C4-2B (cell line): ENCODE measurements around the gene TLE2.

Experiments
- CTCF ChIP-seq: fragments of 450-650 bp; conservative IDR thresholded peaks from 2 replicates; pipeline ENCODE4 v1.5.1; 2017; ENCODE audit warnings: mild to moderate bottlenecking
- ZFX ChIP-seq: fragments of 450-650 bp; IDR thresholded peaks from 2 replicates; pipeline ENCODE4 v1.6.1; 2017

DNA sequence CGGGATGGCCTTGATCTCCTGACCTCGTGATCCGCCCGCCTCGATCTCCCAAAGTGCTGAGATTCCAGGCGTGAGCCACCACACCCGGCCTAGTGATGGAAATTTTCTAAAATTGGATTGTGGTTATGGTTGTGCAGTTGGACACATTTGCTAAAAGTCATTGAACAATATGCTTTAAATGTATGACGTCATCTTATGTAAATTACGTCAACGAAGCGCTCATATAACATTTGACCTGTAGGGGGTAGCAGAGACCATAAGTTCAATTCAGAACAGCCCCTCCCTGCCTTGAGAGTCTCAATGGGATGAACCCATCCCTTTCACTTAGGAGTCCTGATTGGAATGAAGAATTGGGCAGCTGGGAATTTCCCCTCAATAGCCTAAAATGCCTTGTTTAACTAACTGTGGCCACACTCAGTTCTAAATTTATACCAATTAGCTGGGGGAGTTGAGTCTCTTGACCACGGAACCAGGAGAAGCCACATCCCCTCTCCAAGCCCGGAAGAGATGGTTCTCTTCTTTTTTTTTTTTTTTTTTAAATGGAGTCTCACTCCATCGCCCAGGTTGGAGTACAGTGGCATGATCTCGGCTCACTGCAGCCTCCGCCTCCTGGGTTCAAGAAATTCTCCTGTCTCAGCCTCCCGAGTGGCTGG lies 66.9 kb downstream of the TLE2 start:
- peak; percentile 73 for TF ChIP-seq CTCF
- TF ChIP-seq ZFX, result no peak
